Activated naive CD4-positive, alpha-beta T cell treated with anti-CD3 and anti-CD28 coated beads, Interleukin-2, amount 10 ng/mL, durations not matched to agents 7 days and 5 days (primary cell): ENCODE data around the gene DCX.
"Not testable (repeated sequence)": the region's sequence is repeated elsewhere in the genome, so short reads cannot be mapped to it uniquely, and the experiment has no call there.

Experiments
- CTCF ChIA-PET: fragments of 350-600 bp; sonication (Branson Sonifier 250); formaldehyde crosslinking; loops from one replicate; lab custom pipeline; 2021; ENCODE audit warnings: antibody characterized with exemption; lab: Charles Lee
- DNase-seq: peaks from one replicate; pipeline ENCODE4 v3.0.0-alpha.2; 2020
- H3K27ac Mint-ChIP-seq: one replicate; pipeline ENCODE4 v1.8.0; 2021; ENCODE audit warnings: mild to moderate bottlenecking, moderate library complexity, mixed read lengths
- H3K27me3 Mint-ChIP-seq: one replicate; pipeline ENCODE4 v1.8.0; 2021; ENCODE audit warnings: mild to moderate bottlenecking, mixed read lengths
- H3K36me3 Mint-ChIP-seq: one replicate; pipeline ENCODE4 v1.8.0; 2021; ENCODE audit warnings: mixed read lengths
- H3K4me1 Mint-ChIP-seq: one replicate; pipeline ENCODE4 v1.8.0; 2021; ENCODE audit warnings: mixed read lengths
- H3K4me3 Mint-ChIP-seq: one replicate; pipeline ENCODE4 v1.8.0; 2021; ENCODE audit warnings: mild to moderate bottlenecking, moderate library complexity, mixed read lengths
- H3K9me3 Mint-ChIP-seq: one replicate; pipeline ENCODE4 v1.8.0; 2021; ENCODE audit warnings: mixed read lengths

Gene DCX

DNA sequence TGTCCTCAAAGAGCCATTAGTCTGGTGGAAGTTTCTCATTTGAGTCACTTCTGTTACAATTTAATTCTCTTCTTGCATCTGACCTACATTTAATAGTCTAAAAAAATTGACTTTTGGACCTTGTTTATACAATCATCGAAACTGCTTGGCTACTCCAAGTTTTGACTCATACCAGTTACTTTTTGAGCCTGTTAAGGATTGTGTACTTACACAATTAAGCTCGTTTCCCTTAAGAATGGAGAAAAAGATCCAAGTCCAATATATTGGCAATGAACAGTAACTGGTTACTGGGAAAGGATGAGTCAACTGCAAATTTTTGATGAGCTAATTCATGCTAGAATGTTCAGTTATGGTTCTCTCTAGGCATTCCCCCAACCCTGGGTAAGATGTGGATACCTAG is 58.2 kb downstream of the DCX start:
- DNase-seq, result no peak
- Mint-ChIP-seq H3K27me3 (no peaks in the 10 kb centered on the region), H3K9me3 (no peaks in the 10 kb centered on the region), H3K4me3 (no peak overlapping the region), H3K4me1 (no peaks in the 10 kb centered on the region), H3K27ac (no peak overlapping the region), H3K36me3 (no peaks in the 10 kb centered on the region)
- CTCF ChIA-PET, result no interaction called here

DNA sequence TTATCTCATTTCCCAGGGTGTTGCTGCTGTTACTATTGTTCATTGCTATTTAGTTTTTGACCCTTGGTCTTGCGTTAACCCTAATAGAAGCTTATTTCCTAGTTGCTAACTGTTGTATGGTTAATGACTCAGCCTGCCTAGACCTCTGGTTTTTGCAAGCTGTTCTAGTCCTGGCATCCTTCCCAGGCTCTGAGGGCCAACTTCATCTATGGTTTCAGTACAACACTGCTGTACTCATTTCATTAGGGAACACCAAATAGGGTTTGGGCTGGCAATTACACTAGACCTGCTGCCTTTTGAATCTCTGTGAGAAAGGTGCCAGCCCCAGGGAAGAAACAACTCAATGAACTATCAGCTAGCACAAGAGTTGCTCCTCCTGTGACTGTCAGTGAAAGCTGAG is 59.6 kb downstream of the DCX start:
- H3K36me3 Mint-ChIP-seq, result no peaks in the 10 kb centered on the region
- no peaks in the 10 kb centered on the region for H3K9me3 Mint-ChIP-seq
- no peaks in the 10 kb centered on the region for H3K27me3 Mint-ChIP-seq
- no peak overlapping the region for H3K27ac Mint-ChIP-seq
- no peaks in the 10 kb centered on the region for H3K4me1 Mint-ChIP-seq
- no peak overlapping the region for H3K4me3 Mint-ChIP-seq
- no peak for DNase-seq
- CTCF ChIA-PET, result no interaction called here

DNA sequence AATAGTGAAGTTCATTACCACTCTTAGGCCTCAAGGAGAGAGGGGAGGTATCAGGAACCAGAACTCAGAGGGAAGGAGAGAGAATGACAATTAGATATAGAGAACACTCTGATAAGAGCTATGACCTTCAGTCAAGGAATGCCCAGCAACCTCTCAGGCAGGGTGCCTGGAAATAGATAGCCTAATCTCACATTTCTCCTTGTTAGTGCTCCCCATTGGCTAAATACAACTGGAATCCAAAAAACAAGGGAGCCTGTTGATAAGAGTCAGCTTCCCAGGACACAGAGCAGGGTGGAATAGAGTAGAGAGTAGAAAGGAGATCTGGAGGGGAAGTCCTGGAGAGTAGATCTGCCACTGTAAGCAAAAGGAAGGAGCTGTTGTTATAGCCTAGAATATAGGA is 62.1 kb downstream of the DCX start:
- Mint-ChIP-seq H3K27me3 (no peaks in the 10 kb centered on the region), H3K4me3 (no peak overlapping the region), H3K27ac (no peak overlapping the region), H3K4me1 (no peaks in the 10 kb centered on the region), H3K9me3 (no peaks in the 10 kb centered on the region), H3K36me3 (no peaks in the 10 kb centered on the region)
- CTCF ChIA-PET, result no interaction called here
- no peak for DNase-seq

DNA sequence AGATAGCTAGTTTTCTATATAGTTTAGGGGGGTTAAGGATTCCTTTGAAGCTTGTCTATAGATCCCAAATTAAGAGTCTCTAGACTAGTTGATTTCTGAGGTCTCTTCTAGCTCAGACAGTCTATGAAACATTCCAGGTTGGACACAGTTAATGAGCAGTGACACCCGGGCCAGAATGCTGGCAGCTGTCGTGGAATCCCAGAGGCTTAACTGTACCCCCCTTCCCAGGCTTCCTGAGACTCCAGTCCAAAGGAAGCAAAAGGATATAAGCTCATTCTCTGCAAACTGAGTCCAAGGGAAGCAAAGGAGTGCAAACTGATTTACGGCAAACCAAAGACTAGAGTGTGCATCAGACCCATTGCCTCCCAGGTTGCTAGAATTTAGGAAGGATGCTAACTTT is 62.9 kb downstream of the DCX start:
- no peak overlapping the region for H3K27ac Mint-ChIP-seq
- no peaks in the 10 kb centered on the region for H3K36me3 Mint-ChIP-seq
- H3K27me3 Mint-ChIP-seq, result no peaks in the 10 kb centered on the region
- DNase-seq, result no peak
- CTCF ChIA-PET, result no interaction called here
- H3K4me1 Mint-ChIP-seq, result no peaks in the 10 kb centered on the region
- no peaks in the 10 kb centered on the region for H3K9me3 Mint-ChIP-seq
- no peak overlapping the region for H3K4me3 Mint-ChIP-seq

DNA sequence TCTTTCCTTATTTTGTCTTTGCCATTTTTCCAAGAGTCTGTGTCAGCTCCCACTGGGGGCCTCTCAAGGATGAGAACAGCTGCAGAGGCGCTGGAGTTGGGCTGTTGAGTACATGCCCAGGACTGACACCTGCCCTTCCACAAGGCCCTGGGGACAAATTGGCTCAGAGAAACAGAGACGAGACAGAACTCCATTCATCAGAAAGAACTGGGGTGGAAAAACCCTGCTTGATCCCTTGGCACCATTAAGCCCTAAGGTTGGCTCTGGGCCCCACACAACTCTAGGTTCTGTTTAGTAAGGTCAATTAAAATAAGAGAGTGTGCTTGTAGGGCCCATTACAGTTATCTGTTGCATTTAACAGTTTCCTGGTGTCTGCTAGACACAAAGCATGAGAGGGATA is 63.6 kb downstream of the DCX start:
- H3K4me3 Mint-ChIP-seq, result no peak overlapping the region
- H3K9me3 Mint-ChIP-seq, result no peaks in the 10 kb centered on the region
- no peaks in the 10 kb centered on the region for H3K4me1 Mint-ChIP-seq
- CTCF ChIA-PET, result no interaction called here
- no peak for DNase-seq
- no peaks in the 10 kb centered on the region for H3K27me3 Mint-ChIP-seq
- no peak overlapping the region for H3K27ac Mint-ChIP-seq
- no peaks in the 10 kb centered on the region for H3K36me3 Mint-ChIP-seq

DNA sequence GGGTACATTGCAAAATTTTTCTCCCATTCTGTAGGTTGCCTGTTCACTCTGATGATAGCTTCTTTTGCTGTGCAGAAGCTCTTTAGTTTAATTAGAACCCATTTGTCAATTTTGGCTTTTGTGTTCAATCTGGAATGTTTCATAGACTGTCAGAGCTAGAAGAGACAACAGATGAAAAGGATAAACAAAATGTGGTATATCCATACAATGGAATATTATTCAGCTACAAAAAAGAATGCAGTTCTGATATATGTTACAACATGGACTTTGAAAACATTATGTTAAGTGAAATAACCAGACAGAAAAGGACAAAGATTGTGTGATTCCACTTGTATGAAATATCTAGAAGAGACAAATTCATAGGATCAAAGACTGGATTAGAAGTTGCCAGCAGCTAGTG is 65.8 kb downstream of the DCX start:
- H3K4me3 Mint-ChIP-seq, H3K36me3 Mint-ChIP-seq, H3K27me3 Mint-ChIP-seq, H3K9me3 Mint-ChIP-seq, H3K27ac Mint-ChIP-seq, H3K4me1 Mint-ChIP-seq, DNase-seq, CTCF ChIA-PET: not testable (repeated sequence)

DNA sequence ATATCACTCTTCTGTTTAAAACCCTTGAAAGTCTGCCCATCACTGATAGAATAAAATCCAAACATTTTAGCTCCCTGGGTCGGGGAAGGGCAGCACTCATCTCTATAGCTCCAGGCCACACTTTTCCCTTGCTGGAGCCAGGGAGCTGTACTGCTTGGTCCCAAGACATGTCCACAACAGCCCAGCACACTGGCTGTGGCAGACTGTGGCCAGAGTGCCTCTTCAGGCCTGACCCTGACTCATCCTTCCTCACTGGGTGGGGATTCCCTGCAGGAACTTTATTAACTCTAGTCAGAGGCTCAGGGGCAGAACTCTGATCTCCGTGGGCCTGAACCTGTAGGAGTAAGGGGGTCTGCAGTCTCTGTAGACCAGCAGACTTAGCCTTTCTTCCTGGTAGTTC is 71.9 kb downstream of the DCX start:
- H3K4me1 Mint-ChIP-seq, result no peaks in the 10 kb centered on the region
- no peak overlapping the region for H3K4me3 Mint-ChIP-seq
- no peak overlapping the region for H3K27ac Mint-ChIP-seq
- DNase-seq, result no peak
- CTCF ChIA-PET, result no interaction called here
- no peaks in the 10 kb centered on the region for H3K36me3 Mint-ChIP-seq
- H3K27me3 Mint-ChIP-seq, result no peaks in the 10 kb centered on the region
- no peaks in the 10 kb centered on the region for H3K9me3 Mint-ChIP-seq

DNA sequence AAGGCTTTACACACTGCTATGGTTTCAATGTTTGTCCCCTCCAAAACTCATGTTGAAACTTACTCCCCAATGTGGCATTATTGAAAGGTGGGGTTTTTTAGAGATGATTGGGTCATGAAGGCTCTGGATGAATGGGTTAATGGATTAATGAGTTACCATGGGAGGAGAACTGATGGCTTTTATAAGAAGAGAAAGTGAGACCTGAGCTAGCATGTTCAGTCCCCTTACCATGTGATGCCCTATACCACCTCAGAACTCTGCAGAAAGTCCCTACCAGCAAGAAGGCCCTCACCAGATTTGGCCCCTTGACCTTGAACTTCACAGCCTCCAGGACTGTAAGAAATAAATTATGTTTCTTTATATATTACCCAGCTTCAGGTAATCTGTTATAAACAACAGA is 72.8 kb downstream of the DCX start:
- CTCF ChIA-PET, result no interaction called here
- Mint-ChIP-seq H3K4me1 (no peaks in the 10 kb centered on the region), H3K27me3 (no peaks in the 10 kb centered on the region), H3K4me3 (no peak overlapping the region), H3K27ac (no peak overlapping the region), H3K9me3 (no peaks in the 10 kb centered on the region), H3K36me3 (no peaks in the 10 kb centered on the region)
- DNase-seq, result no peak

DNA sequence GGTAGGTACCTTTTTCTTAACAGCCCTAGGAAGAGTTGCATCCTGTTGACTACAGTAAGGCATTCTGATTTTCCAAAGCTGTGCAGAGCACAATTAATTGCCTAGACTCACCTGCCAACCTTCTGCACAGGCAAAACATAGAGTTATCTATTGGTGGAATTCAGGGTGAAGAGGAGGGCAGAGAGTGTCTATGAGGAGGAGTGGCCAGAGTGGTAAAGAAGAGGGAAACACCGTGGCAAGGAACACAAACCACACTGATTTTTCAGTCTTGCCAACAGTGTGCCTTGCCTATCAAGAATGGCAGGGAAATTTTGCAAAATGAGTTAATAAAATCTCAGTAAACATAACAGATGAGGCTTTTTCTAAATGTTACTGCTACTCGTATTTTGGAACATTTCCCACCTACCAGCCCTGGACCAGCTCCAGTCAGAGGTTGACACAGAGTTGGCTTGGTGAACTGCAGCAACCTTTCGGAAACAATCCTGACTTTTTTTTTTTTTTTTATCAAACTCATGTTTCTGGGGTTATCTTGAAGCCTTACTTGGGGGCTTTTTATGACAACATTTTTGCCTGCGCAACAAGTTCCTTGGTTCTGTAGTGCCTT is 73.8 kb downstream of the DCX start:
- DNase-seq, result no peak
- Mint-ChIP-seq H3K9me3 (no peaks in the 10 kb centered on the region), H3K27me3 (no peaks in the 10 kb centered on the region), H3K4me3 (no peak overlapping the region), H3K36me3 (no peaks in the 10 kb centered on the region), H3K27ac (no peak overlapping the region), H3K4me1 (no peaks in the 10 kb centered on the region)
- CTCF ChIA-PET, result no interaction called here

DNA sequence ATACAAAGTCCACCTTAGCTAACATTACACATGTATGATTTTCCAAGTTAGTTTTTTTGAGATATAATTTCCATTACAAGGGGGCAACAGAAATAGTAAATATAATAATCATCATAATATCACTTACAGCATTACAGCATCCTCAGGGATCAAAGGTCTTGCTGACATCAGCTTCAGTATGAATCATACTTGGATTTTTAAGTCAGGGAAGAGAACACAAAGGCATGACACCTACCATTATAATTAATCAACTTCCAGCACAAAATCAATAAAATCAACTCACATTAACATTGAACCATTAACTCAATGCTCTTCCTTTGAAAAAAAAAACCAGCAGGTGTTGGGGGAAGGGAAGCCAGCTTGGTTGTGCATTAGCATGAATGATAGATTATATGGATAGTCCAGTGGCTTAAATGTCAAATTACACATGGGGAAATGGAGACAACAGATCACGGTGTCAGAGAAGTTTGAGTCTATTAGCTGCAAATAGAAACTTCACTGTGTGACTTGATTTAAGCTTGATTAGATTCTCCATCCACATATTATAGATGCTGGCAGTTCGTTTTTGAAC is 74.8 kb downstream of the DCX start:
- Mint-ChIP-seq H3K27me3 (no peaks in the 10 kb centered on the region), H3K4me1 (no peaks in the 10 kb centered on the region), H3K4me3 (no peak overlapping the region), H3K27ac (no peak overlapping the region), H3K36me3 (no peaks in the 10 kb centered on the region), H3K9me3 (no peaks in the 10 kb centered on the region)
- CTCF ChIA-PET, result no interaction called here
- DNase-seq, result no peak

DNA sequence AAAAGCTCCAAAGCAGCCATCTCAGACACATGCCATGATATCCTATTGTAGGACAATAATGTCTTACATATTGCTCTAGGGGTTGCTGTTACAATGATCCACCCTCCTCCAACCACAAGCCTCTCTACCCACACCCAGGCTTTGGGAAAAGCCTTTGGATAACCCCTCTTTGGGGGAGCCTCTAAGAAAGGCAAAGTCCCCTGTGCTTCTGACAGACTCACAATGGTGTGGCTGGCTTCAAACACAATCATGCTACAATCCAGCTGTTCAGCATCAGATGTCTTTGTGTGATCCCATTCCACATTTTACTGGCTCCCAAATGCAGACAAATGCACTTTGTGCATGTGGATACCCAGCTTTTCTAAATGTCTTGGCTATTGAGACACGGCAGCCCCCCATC is 75.9 kb downstream of the DCX start:
- no peaks in the 10 kb centered on the region for H3K9me3 Mint-ChIP-seq
- no peak for DNase-seq
- no peaks in the 10 kb centered on the region for H3K4me1 Mint-ChIP-seq
- H3K36me3 Mint-ChIP-seq, result no peaks in the 10 kb centered on the region
- H3K27me3 Mint-ChIP-seq, result no peaks in the 10 kb centered on the region
- H3K27ac Mint-ChIP-seq, result no peak overlapping the region
- no peak overlapping the region for H3K4me3 Mint-ChIP-seq
- CTCF ChIA-PET, result no interaction called here

DNA sequence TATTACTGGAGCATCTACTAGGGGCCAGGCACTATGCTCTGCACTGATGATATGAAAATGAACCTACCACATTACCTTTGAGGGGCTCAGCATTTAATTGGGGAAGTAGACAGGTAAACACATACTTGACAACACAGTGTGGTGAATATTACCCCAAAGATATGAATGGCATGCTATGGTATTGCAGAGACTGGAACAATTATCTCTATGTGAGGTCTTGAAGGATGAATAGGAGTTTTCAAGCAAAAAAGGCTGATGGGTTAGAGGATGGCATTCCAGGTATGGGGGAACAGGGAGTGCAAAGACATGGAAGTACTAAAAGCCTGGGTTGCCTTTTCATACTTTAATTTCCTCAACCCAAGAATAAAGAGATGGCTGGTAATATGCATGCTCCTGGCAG is 82.6 kb downstream of the DCX start:
- no peak overlapping the region for H3K4me3 Mint-ChIP-seq
- H3K36me3 Mint-ChIP-seq, result no peaks in the 10 kb centered on the region
- no peaks in the 10 kb centered on the region for H3K9me3 Mint-ChIP-seq
- H3K4me1 Mint-ChIP-seq, result no peaks in the 10 kb centered on the region
- H3K27ac Mint-ChIP-seq, result no peak overlapping the region
- H3K27me3 Mint-ChIP-seq, result no peaks in the 10 kb centered on the region
- CTCF ChIA-PET, result no interaction called here
- no peak for DNase-seq

DNA sequence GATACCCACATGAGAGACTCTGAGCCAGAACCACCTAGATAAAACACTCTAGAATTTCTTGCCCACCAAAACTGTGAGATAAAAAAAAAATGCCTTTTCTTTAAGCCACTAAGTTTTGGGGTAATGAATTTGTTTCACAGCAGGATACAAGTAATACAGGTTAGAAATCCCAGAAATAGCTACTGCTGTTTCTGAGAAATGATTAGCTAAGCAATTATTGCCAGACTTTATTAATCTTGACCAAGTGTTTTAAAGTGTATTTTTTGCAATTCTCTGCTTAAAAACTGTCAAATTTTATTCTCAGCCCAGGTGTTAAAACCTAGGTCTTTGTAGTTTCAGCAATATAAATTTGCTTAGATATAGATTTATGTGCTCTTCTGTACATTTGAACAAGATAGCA is 83.1 kb downstream of the DCX start:
- CTCF ChIA-PET, result no interaction called here
- H3K36me3 Mint-ChIP-seq, result no peaks in the 10 kb centered on the region
- H3K4me1 Mint-ChIP-seq, result no peaks in the 10 kb centered on the region
- no peak overlapping the region for H3K27ac Mint-ChIP-seq
- DNase-seq, result no peak
- no peaks in the 10 kb centered on the region for H3K27me3 Mint-ChIP-seq
- H3K9me3 Mint-ChIP-seq, result no peaks in the 10 kb centered on the region
- no peak overlapping the region for H3K4me3 Mint-ChIP-seq

DNA sequence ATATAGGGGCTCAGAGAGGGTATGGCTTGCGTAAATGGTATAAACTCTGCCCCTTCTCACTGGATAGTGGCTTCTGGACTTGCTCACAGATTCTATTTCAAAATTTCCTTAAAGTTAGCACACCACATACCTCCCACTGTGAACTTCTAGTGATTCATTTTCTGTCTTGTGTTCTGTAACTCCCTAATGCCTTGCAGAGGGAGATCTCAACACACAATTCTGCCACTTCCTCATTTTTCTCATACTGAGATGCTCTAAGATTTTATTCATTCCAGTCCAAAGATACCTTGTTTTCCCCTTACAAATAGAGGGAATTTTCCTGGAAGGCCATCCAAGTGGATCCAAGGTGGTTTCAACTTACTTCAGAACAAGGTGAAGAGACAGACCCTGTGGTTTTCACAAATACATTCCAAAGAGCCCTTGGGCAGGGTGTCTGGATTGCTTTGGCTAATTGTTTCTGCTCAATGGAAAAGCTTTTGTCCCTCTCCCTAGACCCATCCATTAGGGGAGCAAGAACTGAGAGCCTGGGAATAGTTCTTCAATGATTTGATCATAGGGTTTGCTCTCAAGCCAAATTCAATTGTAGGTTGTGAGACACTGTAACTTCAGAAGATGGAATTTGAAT is 89.6 kb downstream of the DCX start:
- Mint-ChIP-seq H3K9me3 (no peaks in the 10 kb centered on the region), H3K27me3 (no peaks in the 10 kb centered on the region), H3K4me3 (no peak overlapping the region), H3K27ac (no peak overlapping the region), H3K4me1 (no peaks in the 10 kb centered on the region), H3K36me3 (no peaks in the 10 kb centered on the region)
- CTCF ChIA-PET, result no interaction called here
- DNase-seq, result no peak

DNA sequence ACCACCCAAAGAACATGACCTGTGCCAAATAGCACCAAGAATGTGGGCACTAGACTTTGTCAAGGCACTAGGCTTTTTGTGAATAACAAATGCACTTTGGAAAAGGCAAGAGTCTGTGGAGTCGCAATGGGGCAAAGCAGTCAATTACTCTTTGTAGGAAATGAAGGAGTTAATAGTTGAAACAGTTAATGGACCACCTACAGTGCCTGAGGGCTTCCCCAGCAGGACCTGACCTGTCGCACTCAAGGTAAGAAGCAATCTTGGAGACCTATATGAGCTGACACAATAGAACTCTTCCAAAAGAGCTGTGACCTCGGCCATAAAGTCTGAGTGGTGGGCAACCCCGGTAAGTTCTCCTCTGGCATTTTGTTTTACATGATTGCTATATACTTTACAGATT is 92.5 kb downstream of the DCX start:
- H3K9me3 Mint-ChIP-seq, result no peaks in the 10 kb centered on the region
- no peaks in the 10 kb centered on the region for H3K4me1 Mint-ChIP-seq
- H3K36me3 Mint-ChIP-seq, result no peaks in the 10 kb centered on the region
- no peak for DNase-seq
- CTCF ChIA-PET, result no interaction called here
- no peak overlapping the region for H3K27ac Mint-ChIP-seq
- no peaks in the 10 kb centered on the region for H3K27me3 Mint-ChIP-seq
- H3K4me3 Mint-ChIP-seq, result no peak overlapping the region
